ENCODE results near the gene BUD31. TPM values are rescaled to one million over a fixed set of nuclear protein-coding genes. Genes with fewer than 3 reads are reported as not detected.

The BUD31 gene
- total RNA-seq, 1 experiment from 2014 or later = 74.9 TPM

Other genes with a start within 250 kb of the BUD31 start
- gene KPNA7, start 200.9 kb upstream of the BUD31 start, total RNA-seq (2014; rRNA removed; shearing (Covaris generic)) = 0.07 TPM in 1 of 2 replicates, not detected in the other
- gene MYH16, start 136.1 kb upstream of the BUD31 start, total RNA-seq (2014; rRNA removed; shearing (Covaris generic)) = not detected in 2 replicates
- gene ARPC1A, start 83.1 kb upstream of the BUD31 start, total RNA-seq (2014; rRNA removed; shearing (Covaris generic)) = 168 and 188 TPM in 2 replicates
- gene ARPC1B, start 34.2 kb upstream of the BUD31 start, total RNA-seq (2014; rRNA removed; shearing (Covaris generic)) = 108 and 126 TPM in 2 replicates
- 62.3 and 66.4 TPM in 2 replicates for gene PDAP1, start 372 bp upstream of the BUD31 start, total RNA-seq (2014; rRNA removed; shearing (Covaris generic))
- 11.2 and 13.3 TPM in 2 replicates for gene PTCD1, start 29.8 kb downstream of the BUD31 start, total RNA-seq (2014; rRNA removed; shearing (Covaris generic))
- 93.5 and 95.1 TPM in 2 replicates for gene CPSF4, start 30.0 kb downstream of the BUD31 start, total RNA-seq (2014; rRNA removed; shearing (Covaris generic))
- gene ATP5MF, start 57.2 kb downstream of the BUD31 start, total RNA-seq (2014; rRNA removed; shearing (Covaris generic)) = 668 and 694 TPM in 2 replicates
- 9.9 and 14.9 TPM in 2 replicates for gene ZNF789, start 63.9 kb downstream of the BUD31 start, total RNA-seq (2014; rRNA removed; shearing (Covaris generic))
- 18.4 and 20.1 TPM in 2 replicates for gene ZNF394, start 91.3 kb downstream of the BUD31 start, total RNA-seq (2014; rRNA removed; shearing (Covaris generic))
- gene ZKSCAN5, start 95.7 kb downstream of the BUD31 start, total RNA-seq (2014; rRNA removed; shearing (Covaris generic)) = 20.0 and 28.7 TPM in 2 replicates
- 7.2 and 8.1 TPM in 2 replicates for gene FAM200A, start 143.1 kb downstream of the BUD31 start, total RNA-seq (2014; rRNA removed; shearing (Covaris generic))
- gene ZNF655, start 149.7 kb downstream of the BUD31 start, total RNA-seq (2014; rRNA removed; shearing (Covaris generic)) = 37.6 and 58.6 TPM in 2 replicates
- 0.48 and 0.52 TPM in 2 replicates for gene TMEM225B, start 189.3 kb downstream of the BUD31 start, total RNA-seq (2014; rRNA removed; shearing (Covaris generic))
- gene ZSCAN25, start 208.0 kb downstream of the BUD31 start, total RNA-seq (2014; rRNA removed; shearing (Covaris generic)) = 12.5 and 13.2 TPM in 2 replicates